HG02678 (cell line): Measurements from ENCODE around the gene LMCD1.
A peak's percentile ranks its signal among the peaks of the same experiment; 100 is the strongest.

Experiments used
- ATAC-seq: cut with Tn5 transposase; IDR thresholded peaks from one replicate; pipeline ENCODE4 v1.9.1; 2021; ENCODE audit warnings: mild to moderate bottlenecking, moderate library complexity; ENCODE audit not compliant: unreplicated experiment

LMCD1 gene

DNA sequence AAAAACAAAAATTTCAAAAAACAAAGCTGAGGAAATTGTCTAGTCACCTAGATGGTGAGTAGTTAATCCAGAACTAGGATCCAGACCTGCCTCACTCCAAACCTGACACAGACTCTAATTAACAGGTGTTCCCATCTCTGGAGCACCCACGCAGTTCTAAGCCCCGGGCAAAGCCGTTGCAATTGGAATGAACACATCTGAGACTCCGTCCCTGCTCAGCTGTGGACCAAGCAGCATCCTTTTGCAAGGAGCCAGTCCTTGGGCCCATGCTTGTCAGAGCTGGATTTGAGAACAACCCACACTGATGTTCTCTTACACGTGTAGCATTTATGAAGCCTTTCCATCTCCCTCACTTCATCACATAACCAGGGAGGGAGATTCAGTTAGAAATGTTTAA lies 54.8 kb downstream of the LMCD1 start:
- no peak for ATAC-seq

DNA sequence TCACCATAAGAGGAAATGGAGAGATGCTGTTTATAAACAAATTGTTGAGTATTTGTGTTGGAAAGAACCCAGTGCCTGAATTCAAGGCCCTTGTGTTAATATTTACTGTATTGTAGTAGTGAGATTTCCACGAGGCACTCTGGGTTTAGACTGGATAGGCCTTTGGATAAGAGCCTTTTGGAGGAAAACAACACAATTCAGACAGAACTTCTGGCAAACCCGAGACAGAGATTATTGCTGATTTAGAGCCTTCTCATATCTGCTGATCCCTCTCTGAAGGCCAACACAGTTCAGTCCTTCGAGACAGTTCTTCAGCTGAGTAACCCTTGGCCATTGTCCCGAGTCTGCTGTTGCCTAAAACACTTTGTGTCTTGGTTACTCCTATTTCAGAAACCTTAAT lies 55.7 kb downstream of the LMCD1 start:
- no peak for ATAC-seq

DNA sequence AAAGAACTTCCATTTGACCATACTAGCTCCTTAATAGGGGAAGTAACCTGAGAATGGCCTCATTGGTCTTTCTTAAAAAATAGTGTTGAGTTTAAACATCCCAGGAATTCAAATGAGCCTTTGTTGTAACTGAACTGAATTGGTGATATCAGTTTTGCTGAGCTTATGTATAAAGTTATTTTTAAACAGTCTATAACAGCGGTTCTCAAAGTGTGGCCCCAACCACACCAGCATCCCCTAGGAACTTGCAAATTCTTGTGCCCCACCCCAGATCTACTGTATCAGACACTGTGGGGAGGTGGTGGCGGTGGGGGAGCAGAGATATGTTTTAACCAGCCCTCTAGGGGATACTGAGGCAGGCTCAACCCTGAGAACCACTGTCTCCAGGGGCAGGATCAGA lies 57.0 kb downstream of the LMCD1 start:
- ATAC-seq, result no peak

DNA sequence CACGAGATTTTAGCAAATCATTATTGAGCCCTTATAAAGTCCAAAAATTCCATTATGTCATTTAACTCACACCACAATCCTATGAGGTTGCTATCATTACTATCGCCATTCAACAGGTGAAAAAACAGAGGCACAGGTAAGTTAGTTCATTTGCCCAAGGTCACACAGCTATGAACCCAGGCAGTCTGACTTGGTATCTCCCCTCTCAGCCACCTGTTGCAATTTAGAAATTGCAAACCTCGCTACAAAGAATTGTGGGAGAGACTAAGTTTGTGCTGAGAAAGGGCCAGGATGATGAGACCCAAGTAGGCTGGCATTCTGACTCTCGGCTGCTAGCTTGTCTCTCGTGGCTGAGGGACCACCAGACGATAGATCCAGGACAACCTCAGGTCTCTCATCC lies 57.7 kb downstream of the LMCD1 start:
- no peak for ATAC-seq

DNA sequence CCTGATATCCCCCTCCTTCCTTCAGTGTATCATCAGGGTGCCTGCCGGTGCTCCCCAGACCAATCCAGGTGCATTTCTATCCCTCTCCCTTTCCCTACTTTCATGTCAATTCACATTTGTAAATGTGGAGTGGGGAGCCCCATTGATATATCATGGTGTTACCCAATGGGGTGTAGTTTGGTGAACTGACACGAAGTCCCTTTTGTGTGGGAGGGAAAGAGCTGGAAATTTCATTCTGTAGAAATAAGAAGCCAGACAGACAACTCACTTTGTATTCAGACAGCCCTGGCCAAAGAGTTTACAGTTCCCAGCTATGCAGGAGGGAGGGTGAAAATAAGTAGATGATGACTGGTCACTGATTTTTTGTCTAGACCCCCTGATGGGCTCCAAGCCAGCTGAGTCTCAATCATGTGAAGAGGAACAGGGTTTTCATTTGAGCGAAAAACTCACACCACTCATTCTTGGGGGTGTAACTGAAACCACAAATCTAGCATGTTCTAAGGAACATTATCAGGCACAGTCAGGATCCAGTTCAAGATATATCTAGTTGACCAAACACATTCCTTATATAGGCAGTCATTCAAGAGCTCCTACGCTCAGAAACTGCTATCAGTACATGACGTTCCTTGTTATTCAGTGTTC lies 58.9 kb downstream of the LMCD1 start:
- no peak for ATAC-seq

DNA sequence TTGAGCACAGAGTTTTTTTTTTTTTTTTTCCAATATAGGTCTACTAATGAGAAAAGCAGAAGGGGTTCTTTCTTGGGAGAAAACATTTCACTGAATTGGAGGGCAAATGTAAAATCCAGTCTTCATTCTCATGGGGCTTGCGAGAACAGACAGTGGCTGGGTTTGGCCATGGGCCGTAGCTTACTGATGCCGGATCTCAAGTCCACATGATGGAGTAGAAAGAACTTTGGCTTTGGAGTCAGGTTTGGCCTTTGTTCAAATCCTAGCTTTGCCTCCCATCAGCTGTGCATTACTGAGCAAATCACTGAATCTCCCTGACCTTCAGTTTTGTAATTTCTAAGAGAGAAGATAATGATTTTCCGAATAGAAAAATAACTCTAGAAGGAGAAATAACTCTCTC lies 59.7 kb downstream of the LMCD1 start:
- ATAC-seq, result no peak

DNA sequence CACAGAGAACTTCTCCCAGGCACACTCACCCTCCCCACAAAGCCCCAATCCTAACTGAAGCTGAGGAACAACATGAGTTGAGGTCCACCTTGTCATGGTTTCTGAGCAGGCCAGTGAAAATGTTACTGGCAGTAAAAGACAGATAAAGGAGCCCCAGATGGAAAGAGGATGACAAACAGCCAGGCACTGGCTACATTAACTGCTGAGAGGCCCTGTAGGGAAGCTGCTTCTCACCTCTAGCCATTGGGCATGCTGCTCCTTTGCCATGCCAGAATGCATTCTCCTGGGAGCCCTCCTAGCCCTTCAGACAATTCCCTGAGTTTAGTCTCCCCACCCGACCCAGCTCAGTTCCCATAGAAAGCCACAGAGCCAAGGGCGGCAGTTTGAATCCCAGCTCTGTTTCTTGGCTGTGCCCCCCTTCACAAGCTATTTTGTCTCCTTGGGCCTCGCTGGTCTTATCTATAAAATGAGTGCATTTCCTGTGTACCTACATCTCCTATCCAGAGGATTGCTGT lies 60.5 kb downstream of the LMCD1 start:
- no peak for ATAC-seq

DNA sequence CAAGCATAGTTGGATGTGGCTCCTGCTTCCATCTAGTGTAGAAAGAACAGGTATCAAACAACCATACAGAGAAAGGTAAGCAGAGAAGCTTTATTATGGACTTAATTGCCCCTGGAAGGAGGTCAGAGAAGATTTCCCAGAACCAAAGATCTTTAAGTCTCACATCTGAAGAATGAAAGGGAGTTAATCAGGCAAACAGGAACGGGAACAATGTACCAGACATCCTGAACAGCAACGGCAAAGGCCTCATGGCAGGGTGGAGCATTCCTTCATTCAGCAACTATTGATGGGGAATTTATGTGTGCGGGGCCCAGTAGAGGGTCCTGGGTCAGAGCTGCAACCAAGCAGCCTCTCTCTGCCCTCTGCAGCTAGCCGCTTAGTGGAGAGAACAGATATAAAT lies 61.5 kb downstream of the LMCD1 start:
- ATAC-seq, result no peak

DNA sequence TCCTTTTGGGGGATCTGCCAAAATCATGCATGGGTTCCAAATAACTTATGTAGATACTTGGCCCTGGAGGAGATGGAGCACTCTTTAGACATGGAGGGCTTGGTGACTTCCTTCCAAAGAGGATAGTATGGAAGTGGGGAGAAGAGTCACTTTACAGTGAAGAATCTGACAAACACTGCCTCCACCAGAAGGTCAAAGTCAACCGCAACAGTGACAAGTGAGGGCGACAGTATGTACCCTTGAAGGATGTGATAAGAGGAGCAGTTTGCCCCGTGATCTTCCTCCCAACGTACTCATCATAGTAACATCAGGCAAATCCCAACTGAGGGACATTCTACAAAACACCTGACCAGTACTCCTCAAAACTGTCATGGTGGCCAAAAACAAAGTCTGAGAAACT lies 62.0 kb downstream of the LMCD1 start:
- no peak for ATAC-seq

DNA sequence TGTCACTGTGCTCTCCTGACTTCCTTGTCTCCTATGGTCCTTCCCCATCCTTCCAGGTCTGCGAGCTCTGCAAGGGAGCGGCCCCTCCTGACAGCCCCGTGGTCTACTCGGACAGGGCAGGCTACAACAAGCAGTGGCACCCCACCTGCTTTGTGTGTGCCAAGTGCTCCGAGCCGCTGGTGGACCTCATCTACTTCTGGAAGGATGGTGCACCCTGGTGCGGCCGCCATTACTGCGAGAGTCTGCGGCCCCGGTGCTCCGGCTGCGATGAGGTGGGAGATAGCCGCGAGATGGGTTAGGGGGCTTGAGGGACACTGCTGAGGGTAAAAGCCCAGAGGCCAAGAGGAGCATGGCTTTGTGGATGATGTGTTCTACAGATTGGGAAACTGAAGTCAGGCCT lies 63.8 kb downstream of the LMCD1 start:
- ATAC-seq, result no peak

DNA sequence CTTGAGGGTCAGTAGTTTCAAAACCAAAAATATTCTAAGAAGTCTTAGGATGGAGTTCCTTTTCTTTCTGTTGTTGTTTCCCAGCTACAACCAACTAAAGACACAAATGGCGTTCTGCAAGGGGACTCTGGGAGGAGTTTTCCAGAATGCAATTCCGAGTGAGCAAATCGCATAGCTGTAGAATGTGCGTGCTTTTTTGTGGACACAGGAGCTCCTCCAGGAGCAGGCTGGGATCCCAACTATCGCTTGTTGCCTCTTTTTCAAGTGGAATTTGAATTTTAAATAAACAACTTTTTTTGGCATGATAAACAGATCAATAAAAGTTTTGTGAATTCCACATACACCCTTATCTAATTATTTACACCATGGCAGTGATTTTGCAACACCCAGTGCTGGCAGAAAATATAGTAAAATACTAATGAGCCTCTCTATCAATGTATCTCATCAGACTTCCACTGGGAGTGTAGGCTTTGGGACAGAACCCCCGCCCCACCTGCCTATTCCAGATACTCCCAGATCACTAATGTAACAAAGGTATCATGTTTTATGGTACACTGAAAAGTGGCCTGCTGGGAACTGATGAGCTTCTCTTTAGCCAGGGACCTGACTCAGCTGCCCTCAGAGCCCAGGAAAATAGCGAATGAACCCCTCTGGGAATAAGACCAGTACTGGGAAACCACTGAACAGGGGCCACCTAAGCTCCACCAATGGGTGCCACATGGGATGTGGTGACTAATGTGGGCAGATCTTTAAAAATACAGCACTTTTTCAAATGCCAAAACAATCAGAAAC lies 66.4 kb downstream of the LMCD1 start:
- no peak for ATAC-seq

DNA sequence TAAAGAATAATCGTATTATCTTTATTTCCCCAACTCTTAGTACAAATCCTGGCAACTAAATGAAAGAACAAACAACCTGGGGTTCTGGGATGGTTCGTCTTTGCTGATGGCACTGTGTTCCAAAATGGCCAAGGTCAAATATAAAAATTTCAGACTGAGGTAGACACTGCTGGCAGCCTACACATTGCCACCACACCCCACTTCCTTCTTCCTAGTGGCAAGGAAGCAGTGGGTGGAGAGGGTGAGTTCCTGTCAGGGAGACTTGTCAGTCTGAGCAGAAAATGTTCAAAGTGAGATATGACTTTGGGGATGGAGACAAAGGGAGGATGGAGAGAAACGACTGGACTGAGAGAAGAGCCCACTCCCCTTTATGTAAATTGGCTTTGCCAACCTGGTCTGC lies 69.6 kb downstream of the LMCD1 start:
- no peak for ATAC-seq

DNA sequence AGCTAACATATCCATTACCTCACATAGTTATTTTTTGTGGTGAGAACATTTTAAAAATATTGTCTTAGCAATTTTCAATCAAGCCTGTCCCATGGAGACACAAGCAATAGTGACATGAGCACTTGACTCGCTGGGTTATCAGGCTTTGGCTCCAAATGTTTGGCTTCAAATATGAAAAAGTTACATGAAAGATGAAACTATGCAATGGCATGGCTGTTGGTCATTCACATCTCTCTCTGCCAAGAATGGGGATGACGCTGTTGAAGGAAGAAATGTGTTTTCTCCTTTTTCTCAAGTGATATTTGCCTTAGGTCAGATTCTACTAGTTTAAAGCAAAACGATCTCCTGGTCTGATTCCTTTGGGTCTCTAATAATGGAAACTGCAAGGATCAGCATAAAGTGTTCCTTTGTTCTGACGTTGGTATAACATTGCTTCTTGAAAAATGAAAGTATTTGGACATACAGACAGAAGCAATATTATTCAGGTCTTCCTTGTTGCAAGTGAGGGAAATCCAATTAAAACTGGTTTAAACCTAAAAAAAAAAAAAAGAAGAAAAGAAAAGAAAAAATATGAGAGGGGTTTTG lies 71.8 kb downstream of the LMCD1 start:
- no peak for ATAC-seq

DNA sequence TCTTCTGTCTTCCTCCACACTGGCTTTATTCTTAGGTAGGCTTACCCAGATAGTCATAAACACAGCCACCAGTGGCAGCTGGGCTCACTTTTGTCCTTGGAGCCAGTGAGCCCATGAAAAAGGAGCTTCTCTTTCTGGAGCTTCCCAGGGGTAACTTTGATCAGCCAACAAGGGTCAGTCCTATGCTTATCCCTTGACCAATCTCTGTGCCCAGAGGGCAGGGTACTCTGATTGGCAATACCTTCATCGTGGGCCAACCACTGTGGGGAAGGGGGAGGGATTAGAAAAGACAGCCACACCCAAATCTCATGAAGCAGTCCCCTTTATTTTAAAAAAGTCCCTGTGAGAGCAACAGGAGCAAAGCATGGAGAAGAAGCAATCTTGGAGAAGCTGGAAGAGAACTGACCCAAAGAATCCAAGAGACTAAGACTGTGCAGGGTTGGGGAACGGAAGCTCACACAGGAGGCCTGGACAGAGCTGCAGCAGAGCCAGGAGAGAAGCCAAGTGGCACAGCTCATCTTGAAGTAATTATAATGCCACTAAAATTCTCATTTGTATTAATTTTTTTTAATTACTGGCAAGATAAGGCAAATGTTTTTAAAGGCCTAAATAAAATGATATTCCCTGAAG lies 72.5 kb downstream of the LMCD1 start:
- no peak for ATAC-seq

DNA sequence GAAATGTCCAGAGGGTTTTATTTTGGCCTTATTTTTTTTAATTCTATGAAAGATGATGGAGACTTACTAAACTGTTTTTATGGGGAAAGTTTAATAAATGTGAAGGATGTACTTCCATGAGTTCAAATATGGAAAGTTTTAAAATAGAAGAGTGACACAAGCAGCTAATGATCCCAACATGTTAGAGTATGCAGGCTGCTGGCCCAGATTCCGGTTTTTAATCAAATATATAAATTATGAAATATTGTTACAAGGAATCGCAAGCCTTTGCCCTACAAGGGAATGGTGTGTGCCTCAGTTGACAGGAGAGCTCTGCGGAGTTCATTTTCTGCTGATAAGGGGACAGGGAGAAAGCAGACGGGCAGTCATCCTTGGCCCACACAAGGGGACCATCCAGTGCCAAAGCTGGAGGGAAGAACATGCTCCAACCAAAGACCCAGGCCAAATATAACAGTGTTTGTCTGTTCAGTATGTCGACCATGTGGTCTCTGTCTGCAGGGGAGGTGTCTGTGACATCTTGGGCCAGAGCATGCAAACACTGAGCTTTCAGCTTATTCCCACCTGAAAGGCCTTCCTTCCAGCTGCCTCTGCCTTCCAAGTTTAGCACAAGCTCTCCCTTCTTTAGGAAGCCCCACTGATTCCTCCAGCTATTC lies 73.2 kb downstream of the LMCD1 start:
- ATAC-seq, result no peak

DNA sequence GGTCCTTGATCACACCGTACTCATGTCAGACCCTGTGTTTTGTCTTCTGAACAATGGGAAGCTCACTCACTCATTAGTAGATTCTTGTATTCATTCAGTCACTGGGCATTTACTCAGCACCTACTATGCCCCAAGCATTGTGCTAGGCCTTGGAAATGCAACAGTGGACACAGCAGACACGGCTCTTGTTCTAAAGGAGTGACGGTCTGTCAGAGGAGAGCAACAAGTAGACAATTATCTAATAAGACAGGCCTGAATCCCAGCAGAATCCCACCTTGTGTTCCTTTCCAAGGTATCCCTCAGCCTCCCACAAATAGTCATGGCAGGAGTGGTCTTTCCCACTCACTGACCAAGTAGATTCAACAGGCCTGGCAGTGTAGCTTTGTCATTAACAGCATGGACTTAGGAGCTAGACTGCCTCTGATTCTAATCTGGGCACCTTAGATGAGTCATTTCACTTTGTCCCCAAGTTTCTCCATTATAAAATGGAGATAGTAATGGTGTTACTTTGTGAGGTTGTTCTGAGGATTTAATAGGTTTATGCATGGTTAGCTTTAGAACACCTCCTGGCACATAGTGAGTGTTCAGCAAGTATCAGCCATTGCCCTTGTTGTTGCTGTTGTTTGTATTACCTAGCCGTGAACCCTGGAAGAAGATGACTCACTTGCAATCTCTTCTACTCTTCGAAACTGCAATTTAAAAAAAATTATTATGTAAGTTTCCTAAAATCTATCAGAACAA lies 73.9 kb downstream of the LMCD1 start:
- ATAC-seq, result no peak

DNA sequence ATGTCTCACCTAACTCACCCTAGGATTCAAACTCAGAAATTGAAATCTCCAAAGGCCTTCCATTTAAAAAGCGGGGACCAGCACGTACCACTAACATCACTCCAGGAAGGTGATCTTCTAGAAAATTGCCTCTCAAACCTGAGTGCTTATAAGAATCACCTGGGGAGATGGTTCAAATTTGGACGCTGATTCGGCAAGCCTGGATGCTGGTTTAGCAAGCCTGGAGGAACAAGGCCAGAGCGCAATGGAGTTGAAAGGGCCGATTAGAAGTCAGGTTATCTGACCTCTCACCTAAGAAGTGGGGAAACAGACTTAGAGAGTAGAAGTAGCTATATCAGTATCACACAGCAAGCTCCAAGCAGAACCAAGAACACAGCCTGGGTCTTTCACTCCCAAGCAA lies 74.8 kb downstream of the LMCD1 start:
- no peak for ATAC-seq

DNA sequence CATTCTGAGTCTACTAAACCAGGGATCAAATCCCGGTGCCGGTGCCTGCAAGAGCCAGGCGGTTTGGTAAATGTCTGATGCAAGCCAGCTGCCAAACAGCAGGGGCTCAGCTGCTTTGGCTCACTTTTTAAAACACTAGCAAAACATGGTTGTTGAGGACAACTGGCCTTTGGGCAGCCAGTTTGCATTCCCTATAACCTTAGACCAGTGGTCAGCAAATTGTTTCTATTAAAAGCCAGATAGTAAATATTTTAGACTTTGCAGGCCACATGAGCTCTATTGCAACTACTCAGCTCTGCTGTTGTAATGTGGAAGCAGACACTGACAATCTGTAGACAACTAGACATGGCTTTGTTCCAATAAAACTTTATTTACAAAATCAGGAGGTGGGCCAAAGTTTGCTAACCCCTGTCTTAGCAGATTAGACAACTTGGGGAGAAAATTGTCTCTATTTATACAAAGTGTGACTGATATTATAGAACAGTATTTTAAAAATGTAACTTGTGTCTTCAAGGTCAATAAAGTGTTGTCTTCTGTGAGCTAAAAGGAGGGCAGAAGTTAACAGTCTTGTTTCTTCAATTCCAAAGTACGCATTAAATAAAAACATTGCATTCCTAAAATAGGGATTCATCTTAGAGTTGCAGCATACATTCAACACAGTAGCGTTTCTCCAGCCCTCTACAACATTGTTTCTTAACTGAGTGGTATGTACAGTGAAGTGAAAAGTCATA lies 75.4 kb downstream of the LMCD1 start:
- no peak for ATAC-seq

DNA sequence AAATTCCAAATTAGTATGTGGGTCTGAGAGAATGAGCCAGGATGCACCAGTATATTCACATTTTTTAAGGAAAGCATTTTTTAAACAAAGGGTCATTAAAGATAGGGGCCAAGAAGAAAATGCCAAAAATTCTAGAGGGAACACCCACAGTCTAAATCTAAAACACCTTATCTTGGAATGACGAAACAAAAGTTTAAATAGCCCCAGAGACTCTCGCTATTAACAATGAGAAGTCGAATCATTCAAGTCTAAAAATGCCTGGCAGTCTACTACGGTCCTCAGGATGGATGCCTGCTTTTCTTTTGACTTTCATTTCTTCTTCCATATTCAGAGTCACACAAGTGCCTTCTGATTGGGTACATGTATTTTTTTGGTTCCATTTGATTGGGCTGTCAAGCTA lies 76.7 kb downstream of the LMCD1 start:
- no peak for ATAC-seq

DNA sequence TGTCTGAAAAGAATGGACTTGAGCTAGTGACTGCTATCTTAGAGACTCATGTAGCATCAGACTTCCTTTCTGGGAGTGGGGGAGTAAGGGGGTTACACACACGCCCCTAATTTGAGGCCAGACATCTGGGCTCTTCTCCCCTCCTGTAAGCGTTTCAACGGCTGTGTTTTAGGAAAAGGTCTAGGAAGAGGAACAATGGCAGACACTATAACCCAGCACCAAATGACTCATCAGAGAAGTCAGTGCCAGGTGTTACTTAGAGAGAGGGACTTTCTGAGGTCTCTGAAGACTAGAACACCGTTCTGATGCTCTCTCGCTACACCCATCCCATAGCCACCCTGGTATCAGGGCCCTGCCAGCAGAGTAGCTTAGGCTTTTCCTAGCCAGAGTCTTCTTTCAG lies 77.5 kb downstream of the LMCD1 start:
- peak; percentile 98 for ATAC-seq
